GM18861 (cell line): ENCODE data around the gene FRMD4A.
"Not testable (repeated sequence)": the region's sequence is repeated elsewhere in the genome, so short reads cannot be mapped to it uniquely, and the experiment has no call there.

ENCODE experiments used
- ATAC-seq: cut with Tn5 transposase; IDR thresholded peaks from one replicate; pipeline ENCODE4 v1.9.1; 2021; ENCODE audit not compliant: unreplicated experiment

The FRMD4A gene

GRCh38 chr10:13715596-13715995 is 615.1 kb downstream of the FRMD4A start:
- not testable (repeated sequence) for ATAC-seq

- ATAC-seq: no peak
These were observed 615.6 kb downstream of the FRMD4A start for GRCh38 chr10:13715100-13715499.

- peak; percentile 69 for ATAC-seq
These were observed 617.7 kb downstream of the FRMD4A start for GRCh38 chr10:13712837-13713581.

- ATAC-seq: no peak
These were observed 618.3 kb downstream of the FRMD4A start for GRCh38 chr10:13712476-13712836.

- ATAC-seq: no peak
These were observed 619.4 kb downstream of the FRMD4A start for GRCh38 chr10:13711291-13711690.

GRCh38 chr10:13709931-13710650 is 620.6 kb downstream of the FRMD4A start:
- ATAC-seq: no peak

DNA sequence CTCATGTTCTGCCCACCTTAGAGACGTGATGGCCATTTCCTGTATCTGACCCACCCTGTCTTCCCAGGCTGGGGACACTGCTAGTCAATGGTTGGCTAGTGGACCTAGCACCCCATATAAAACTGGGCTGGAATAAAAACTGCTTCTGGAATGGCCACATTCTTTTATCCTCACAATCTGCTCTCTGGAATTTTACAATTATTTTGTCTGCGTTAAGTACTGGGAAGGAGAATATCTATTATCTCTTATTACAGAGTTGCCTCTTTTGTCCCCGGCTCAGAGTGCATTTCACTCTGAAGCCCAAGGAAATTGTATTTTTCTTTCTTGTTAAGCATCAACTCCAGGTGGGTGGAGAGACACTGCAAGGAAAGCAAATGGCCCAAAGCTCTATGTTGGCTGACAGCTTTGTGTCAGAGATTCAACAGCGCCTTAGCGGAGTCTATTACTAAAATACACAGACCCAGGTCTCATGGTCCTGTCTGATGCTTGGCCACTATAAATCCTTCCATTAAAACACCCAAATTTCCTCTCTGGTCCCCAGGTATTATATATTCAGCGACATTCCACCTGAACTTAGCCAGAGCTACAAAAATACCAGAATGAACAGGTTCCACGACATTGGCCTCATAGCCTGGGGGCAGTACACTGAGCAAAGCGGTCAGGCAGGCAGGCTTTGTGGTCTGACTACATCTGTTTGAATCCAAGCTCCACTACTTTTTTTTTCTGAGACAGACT is 622.3 kb downstream of the FRMD4A start:
- ATAC-seq: no peak

DNA sequence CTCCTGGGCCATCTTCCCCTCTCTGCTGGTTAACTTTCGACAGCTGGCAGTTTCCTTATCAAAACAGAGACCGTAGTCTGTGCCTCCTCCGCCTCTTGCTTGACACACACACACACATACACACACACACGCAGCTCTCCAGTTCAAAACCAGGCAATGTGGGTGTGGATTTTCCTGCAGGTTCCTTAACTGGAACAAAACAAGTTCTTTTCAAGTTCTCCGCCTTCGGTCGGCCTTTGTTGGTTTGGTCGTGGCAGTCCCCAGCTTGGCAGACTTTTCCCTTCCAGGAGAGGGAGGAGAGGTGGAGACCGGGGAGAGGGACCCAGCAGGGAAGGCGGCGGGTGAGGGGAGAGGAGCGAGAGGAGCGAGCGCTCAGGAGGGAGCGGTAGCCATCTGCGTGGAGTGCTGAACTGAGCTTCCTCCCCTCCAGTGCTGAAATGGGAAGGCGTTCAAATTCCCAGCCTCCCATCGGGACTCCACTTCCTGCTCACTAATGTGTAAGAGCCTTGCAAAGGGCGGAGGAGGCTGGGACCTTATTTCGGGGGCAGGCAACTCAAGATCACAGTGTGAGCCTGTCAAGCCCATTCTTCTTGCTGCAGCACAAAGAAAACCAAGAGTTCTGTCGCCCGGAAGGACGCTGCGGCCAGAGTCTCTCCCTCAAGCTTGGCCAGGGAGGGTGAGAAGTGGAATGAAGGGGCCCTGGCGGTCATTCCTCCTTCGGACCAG is 623.4 kb downstream of the FRMD4A start:
- ATAC-seq: no peak

- no peak for ATAC-seq
These were observed 624.1 kb downstream of the FRMD4A start for GRCh38 chr10:13706604-13707003.

GRCh38 chr10:13706175-13706574 is 624.5 kb downstream of the FRMD4A start:
- no peak for ATAC-seq

DNA sequence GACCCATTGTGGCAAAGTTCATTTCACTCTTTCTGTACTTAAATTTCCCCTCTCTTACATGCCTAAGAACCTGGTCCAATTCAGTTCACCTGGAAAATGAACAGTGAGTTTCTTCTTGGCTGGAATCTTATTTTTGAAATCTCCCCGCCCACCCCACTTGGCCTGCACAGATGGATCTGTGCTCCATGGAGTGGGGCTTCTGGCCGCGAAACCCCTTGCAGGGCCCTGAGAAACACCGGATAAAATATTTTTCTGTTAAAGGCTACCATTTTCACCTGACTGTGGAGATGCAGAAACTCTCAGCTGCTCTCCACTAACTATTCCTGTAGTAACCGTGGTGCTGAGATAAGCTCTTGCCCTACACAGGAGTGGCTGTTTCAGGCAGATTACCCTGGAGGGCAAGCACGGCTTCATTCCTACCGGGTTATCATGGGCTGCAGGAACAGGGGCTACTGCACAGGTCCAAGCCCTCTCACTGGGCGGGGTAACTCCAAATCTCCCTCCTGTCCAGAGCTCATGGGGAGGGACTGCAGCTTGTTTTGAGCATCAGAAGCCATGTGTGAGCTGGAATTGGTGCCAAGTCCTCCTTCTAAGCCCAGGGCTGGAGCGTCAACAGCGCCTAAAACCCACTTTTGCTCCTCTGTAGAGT is 625.1 kb downstream of the FRMD4A start:
- no peak for ATAC-seq

- ATAC-seq: no peak
These were observed 625.8 kb downstream of the FRMD4A start for GRCh38 chr10:13704964-13705363.

- ATAC-seq: no peak
These were observed 626.7 kb downstream of the FRMD4A start for GRCh38 chr10:13703997-13704536.

DNA sequence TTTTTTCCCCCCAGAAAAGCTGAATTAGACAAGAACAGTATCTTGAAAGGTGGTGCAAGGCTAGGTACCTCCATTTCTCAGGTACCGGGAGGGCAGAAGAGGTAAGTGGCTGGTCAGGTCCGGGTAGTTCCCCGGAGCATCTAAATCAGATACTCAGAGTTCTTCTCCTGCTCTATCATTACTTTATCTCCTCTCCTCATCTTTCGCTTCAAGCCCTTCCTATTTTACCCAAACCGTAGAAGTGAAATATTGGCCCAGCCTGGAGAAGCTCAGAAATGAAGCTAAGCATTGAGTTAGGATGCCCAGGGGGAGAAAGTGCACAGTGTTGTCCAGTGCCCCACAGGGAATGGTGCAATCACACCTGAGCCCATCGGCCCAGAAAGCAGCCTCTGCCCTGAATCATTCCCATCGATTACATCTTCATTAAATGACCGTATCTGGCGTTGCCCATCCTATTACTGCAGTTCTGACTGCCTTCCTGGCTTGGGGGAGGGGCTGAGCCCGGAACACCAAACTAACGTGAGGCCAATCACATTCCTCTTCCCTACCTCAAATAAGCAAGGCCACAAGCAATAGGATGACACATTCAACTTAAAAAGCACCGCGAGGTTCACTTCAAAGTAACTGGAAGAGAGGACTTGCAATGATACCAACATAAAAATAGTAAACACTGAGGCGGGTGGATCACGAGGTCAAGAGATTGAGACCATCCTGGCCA is 627.5 kb downstream of the FRMD4A start:
- ATAC-seq: no peak

GRCh38 chr10:13701157-13701919 is 629.4 kb downstream of the FRMD4A start:
- ATAC-seq: no peak

GRCh38 chr10:13700473-13701144 is 630.1 kb downstream of the FRMD4A start:
- ATAC-seq: no peak

- no peak for ATAC-seq
These were observed 631.5 kb downstream of the FRMD4A start for GRCh38 chr10:13699216-13699615.

DNA sequence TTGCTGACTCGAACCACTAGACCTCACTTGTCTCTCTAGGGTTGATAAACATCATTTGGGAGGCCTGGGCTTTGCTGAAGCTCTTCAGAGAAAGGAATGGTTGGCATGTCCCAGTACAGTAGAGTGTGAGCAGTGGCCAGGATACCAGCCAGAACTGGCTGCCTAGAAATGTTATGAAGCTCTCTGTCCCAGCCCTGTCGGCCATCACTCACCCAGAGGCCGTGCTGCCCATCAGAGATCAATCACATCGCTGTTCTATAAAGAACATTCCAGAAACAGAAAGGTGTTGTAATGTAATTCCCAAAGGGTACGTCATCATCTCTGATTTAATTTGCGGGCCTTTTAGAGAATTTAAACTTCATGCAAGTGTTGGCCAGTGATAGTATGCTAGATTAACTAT is 632.5 kb downstream of the FRMD4A start:
- no peak for ATAC-seq

DNA sequence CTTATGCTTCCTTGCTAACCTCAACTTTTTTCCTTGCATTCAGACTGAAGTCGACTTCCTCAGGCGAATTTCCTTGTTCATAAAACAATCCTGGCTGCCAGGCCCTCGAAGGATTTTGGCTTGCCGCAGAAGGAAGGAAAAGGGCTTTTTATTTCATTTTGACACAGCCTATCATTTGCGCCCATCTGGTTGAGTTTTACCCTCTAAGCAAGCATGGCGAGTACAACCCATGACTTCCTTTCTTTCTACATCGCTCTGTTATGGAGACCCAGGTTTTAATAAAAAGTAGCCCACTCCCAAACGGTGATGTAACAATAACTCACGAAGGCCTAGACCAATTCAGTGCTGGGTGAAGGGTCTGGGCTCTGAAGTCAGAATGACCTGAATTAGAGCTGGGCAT is 634.7 kb downstream of the FRMD4A start:
- no peak for ATAC-seq
